Ishikawa (cell line): Measurements from ENCODE around the gene PIGX.
A peak's percentile ranks its signal among the peaks of the same experiment; 100 is the strongest.

Experiments
- CEBPB ChIP-seq: IDR thresholded peaks from 2 replicates; pipeline ENCODE4 v1.6.1; 2012
- CREB1 ChIP-seq: IDR thresholded peaks from 2 replicates; pipeline ENCODE4 v1.6.1; 2012; ENCODE audit warnings: low read depth
- EGR1 ChIP-seq: IDR thresholded peaks from 2 replicates; pipeline ENCODE4 v1.6.1; 2012
- EP300 ChIP-seq: IDR thresholded peaks from 2 replicates; pipeline ENCODE4 v1.6.1; 2012; ENCODE audit warnings: borderline replicate concordance
- FOXM1 ChIP-seq: IDR thresholded peaks from 2 replicates; pipeline ENCODE4 v1.6.1; 2012; ENCODE audit warnings: low read depth, borderline replicate concordance
- NFIC ChIP-seq: IDR thresholded peaks from 2 replicates; pipeline ENCODE4 v1.6.1; 2012
- RAD21 ChIP-seq: IDR thresholded peaks from 2 replicates; pipeline ENCODE4 v1.6.1; 2012; ENCODE audit warnings: low read depth
- REST ChIP-seq: IDR thresholded peaks from 2 replicates; pipeline ENCODE4 v1.6.1; 2012; ENCODE audit warnings: low read depth, mild to moderate bottlenecking
- TAF1 ChIP-seq: IDR thresholded peaks from 2 replicates; pipeline ENCODE4 v1.6.1; 2012; ENCODE audit warnings: low read depth, mild to moderate bottlenecking
- TCF12 ChIP-seq: IDR thresholded peaks from 2 replicates; pipeline ENCODE4 v1.6.1; 2012; ENCODE audit warnings: low read depth
- TEAD4 ChIP-seq: IDR thresholded peaks from 2 replicates; pipeline ENCODE4 v1.6.1; 2012
- YY1 ChIP-seq: IDR thresholded peaks from 2 replicates; pipeline ENCODE4 v1.6.1; 2012; ENCODE audit warnings: low read depth
- ZBTB7A ChIP-seq: IDR thresholded peaks from 2 replicates; pipeline ENCODE4 v1.6.1; 2012; ENCODE audit warnings: low read depth
- TF ChIP-seq, protein P1 (sequence below): IDR thresholded peaks from 2 replicates; pipeline ENCODE4 v1.6.1; 2012
- TF ChIP-seq, protein P2 (sequence below): IDR thresholded peaks from 2 replicates; pipeline ENCODE4 v1.6.1; 2012

The PIGX gene

DNA sequence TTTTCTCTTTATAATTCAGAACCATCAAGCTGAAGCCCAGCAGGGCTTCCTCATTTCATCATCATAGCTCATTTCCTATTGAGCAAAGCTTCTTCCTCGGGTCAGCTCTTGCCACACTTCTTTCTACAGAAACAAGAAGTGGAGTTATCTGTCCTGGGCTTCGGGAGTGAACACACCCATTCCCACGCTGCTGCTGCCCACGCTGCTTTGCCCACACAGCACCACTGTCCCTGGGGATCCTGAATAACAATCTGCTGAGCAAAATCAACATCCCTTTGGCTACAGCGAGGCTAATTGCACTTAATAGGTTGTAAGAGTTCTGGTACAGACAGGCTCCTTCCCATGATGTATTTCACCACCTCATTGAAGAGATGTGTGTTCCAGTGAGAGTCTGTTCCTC is 23.8 kb upstream of the PIGX start:
- TF ChIP-seq FOXM1 = no peak
- TF ChIP-seq CREB1 = no peak
- TF ChIP-seq, protein P1, sequence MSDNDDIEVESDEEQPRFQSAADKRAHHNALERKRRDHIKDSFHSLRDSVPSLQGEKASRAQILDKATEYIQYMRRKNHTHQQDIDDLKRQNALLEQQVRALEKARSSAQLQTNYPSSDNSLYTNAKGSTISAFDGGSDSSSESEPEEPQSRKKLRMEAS = no peak
- TF ChIP-seq TAF1 = no peak
- no peak for TF ChIP-seq TEAD4
- no peak for TF ChIP-seq NFIC
- TF ChIP-seq CEBPB = no peak
- TF ChIP-seq EP300 = no peak
- TF ChIP-seq EGR1 = no peak

- no peak for TF ChIP-seq TAF1
- no peak for TF ChIP-seq EGR1
- no peak for TF ChIP-seq TEAD4
- TF ChIP-seq EP300 = no peak
- no peak for TF ChIP-seq NFIC
- TF ChIP-seq, protein P1 = no peak
- TF ChIP-seq ZBTB7A = no peak
Observed at GRCh38 chr3:196689941-196690660, 22.1 kb upstream of the PIGX start.

DNA sequence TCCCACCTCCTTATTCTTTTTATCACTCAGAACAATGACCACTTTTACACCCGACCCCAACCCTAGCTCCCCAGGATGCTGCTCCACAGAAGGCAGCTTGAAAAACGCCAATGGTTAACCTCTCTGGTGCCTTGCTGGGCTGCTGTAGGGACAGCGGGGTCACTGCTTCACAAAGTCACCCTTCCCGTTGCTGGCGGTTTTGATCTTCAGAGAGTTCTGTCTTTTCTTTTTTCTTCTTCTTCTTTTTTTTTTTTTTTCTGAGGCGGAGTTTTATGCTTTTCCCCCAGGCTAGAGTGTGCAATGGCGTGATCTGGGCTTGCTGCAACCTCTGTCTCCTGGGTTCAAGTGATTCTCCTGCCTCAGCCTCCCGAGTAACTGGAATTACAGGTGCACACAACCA is 20.8 kb upstream of the PIGX start:
- TF ChIP-seq YY1 (no peak), FOXM1 (no peak), TCF12 (no peak), CREB1 (no peak), RAD21 (no peak), REST (no peak), NFIC (no peak), EP300 (no peak), EGR1 (no peak), CEBPB (no peak), ZBTB7A (no peak), TEAD4 (no peak), TAF1 (no peak)
- TF ChIP-seq, protein P1 = no peak
- TF ChIP-seq, protein P2, sequence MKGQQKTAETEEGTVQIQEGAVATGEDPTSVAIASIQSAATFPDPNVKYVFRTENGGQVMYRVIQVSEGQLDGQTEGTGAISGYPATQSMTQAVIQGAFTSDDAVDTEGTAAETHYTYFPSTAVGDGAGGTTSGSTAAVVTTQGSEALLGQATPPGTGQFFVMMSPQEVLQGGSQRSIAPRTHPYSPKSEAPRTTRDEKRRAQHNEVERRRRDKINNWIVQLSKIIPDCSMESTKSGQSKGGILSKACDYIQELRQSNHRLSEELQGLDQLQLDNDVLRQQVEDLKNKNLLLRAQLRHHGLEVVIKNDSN = no peak

DNA sequence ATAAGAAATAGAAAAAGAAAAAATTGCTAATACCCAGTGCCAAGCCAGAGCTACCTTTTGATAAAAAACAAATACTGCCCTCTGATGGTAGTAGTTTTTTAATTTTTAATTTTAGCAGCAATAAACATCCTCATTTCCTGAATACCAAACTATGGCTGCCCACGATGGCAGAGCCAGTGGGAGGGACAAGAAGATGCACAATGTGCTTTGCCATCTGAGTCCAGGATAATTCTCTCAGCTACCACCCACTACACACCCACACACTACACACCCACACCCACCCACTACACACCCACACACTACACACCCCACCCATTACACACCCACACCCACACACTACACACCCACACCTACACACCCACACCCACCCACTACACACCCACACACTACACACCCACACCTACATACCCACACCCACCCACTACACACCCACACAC is 18.0 kb upstream of the PIGX start:
- TF ChIP-seq EGR1 (0 out of 2 replicates have a peak, but pooled peaks have one; percentile 36), REST (no peak)

GRCh38 chr3:196694941-196695848 is 17.0 kb upstream of the PIGX start:
- TF ChIP-seq EGR1 (no peak), REST (no peak), CEBPB (no peak)
- TF ChIP-seq, protein P2 = no peak
